IMR-90 (cell line): ENCODE measurements around the gene FADD.

Experiments used
- CEBPB ChIP-seq: IDR thresholded peaks from 2 replicates; pipeline ENCODE4 v1.6.1; 2012; ENCODE audit warnings: low read depth, low read length, improper control_type of control experiment
- FOS ChIP-seq: fragments of 150-350 bp; IDR thresholded peaks from 2 replicates; pipeline ENCODE4 v1.6.1; 2016; ENCODE audit warnings: low read depth, low read length
- MAFK ChIP-seq: IDR thresholded peaks from 2 replicates; pipeline ENCODE4 v1.6.1; 2012; ENCODE audit warnings: low read depth, low read length, improper control_type of control experiment
- MAZ ChIP-seq: IDR thresholded peaks from 2 replicates; pipeline ENCODE4 v1.6.1; 2012; ENCODE audit warnings: low read depth, mild to moderate bottlenecking, low read length, improper control_type of control experiment, moderate library complexity, borderline replicate concordance
- MXI1 ChIP-seq: IDR thresholded peaks from 2 replicates; pipeline ENCODE4 v1.6.1; 2012; ENCODE audit warnings: low read depth, mild to moderate bottlenecking, low read length, moderate library complexity, borderline replicate concordance
- NFE2L2 ChIP-seq: fragments of 150-350 bp; IDR thresholded peaks from 2 replicates; pipeline ENCODE4 v1.6.1; 2016; ENCODE audit warnings: low read depth, mild to moderate bottlenecking, low read length
- POLR2A ChIP-seq: IDR thresholded peaks from 2 replicates; pipeline ENCODE4 v1.6.1; 2012; ENCODE audit warnings: mild to moderate bottlenecking, low read depth, low read length
- TF ChIP-seq, protein P1 (sequence below): conservative IDR thresholded peaks from 2 replicates; pipeline ENCODE4 v1.5.1; 2012; ENCODE audit warnings: mild to moderate bottlenecking, low read depth, low read length, improper control_type of control experiment
- TF ChIP-seq, protein P2 (sequence below): fragments of 150-350 bp; IDR thresholded peaks from 2 replicates; pipeline ENCODE4 v1.6.1; 2016; ENCODE audit warnings: low read depth, mild to moderate bottlenecking, low read length, moderate library complexity, borderline replicate concordance
- TF ChIP-seq, protein P3 (sequence below): fragments of 150-350 bp; IDR thresholded peaks from 2 replicates; pipeline ENCODE4 v1.6.1; 2017; ENCODE audit warnings: mild to moderate bottlenecking, antibody characterized with exemption, low read length, low read depth

DNA sequence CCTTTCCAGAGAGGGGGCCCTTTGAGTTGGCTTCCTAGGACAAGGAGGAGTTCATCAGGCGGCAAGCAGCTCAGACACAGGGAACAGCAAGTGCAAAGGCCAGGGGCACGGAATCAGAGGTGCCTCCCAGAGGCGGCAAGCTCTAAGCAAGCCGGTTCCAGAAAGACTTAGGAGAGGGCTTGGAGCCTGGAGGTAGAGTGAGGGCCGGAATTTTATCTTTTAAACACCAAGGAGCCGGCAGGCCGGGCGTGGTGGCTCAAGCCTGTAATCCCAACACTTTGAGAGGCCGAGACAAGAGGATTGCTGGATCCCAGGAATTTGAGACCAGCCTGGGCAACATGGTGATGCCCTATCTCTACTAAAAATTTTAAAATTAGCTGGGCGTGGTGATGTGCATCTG, 26.6 kb downstream of the FADD start:
- TF ChIP-seq FOS = no peak
- no peak for TF ChIP-seq MXI1
- no peak for TF ChIP-seq CEBPB
- TF ChIP-seq POLR2A = no peak
- TF ChIP-seq, protein P1, sequence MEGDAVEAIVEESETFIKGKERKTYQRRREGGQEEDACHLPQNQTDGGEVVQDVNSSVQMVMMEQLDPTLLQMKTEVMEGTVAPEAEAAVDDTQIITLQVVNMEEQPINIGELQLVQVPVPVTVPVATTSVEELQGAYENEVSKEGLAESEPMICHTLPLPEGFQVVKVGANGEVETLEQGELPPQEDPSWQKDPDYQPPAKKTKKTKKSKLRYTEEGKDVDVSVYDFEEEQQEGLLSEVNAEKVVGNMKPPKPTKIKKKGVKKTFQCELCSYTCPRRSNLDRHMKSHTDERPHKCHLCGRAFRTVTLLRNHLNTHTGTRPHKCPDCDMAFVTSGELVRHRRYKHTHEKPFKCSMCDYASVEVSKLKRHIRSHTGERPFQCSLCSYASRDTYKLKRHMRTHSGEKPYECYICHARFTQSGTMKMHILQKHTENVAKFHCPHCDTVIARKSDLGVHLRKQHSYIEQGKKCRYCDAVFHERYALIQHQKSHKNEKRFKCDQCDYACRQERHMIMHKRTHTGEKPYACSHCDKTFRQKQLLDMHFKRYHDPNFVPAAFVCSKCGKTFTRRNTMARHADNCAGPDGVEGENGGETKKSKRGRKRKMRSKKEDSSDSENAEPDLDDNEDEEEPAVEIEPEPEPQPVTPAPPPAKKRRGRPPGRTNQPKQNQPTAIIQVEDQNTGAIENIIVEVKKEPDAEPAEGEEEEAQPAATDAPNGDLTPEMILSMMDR = no peak
- TF ChIP-seq NFE2L2 = no peak
- no peak for TF ChIP-seq MAFK
- TF ChIP-seq, protein P2, sequence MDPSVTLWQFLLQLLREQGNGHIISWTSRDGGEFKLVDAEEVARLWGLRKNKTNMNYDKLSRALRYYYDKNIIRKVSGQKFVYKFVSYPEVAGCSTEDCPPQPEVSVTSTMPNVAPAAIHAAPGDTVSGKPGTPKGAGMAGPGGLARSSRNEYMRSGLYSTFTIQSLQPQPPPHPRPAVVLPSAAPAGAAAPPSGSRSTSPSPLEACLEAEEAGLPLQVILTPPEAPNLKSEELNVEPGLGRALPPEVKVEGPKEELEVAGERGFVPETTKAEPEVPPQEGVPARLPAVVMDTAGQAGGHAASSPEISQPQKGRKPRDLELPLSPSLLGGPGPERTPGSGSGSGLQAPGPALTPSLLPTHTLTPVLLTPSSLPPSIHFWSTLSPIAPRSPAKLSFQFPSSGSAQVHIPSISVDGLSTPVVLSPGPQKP = no peak
- TF ChIP-seq, protein P3, sequence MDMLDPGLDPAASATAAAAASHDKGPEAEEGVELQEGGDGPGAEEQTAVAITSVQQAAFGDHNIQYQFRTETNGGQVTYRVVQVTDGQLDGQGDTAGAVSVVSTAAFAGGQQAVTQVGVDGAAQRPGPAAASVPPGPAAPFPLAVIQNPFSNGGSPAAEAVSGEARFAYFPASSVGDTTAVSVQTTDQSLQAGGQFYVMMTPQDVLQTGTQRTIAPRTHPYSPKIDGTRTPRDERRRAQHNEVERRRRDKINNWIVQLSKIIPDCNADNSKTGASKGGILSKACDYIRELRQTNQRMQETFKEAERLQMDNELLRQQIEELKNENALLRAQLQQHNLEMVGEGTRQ = no peak
- no peak for TF ChIP-seq MAZ
